GM12891 (cell line): Measurements from ENCODE around the gene GRIN2D.

Experiments
- DNase-seq: peaks from one replicate; pipeline ENCODE4 v3.0.0; 2011; ENCODE audit warnings: low spot score; ENCODE audit not compliant: insufficient read length
- FAIRE-seq: peaks from 2 replicates; lab custom pipeline; 2011; peaks lifted over from hg19 to GRCh38; lab: Jason Lieb, UNC
- PAX5 ChIP-seq: IDR thresholded peaks from 2 replicates; pipeline ENCODE4 v1.6.1; 2011; ENCODE audit warnings: low read length, moderate library complexity, mild to moderate bottlenecking; ENCODE audit not compliant: insufficient read depth, severe bottlenecking
- POLR2A ChIP-seq: IDR thresholded peaks from 2 replicates; pipeline ENCODE4 v1.6.1; 2011; ENCODE audit warnings: low read depth, low read length, control low read depth
- POLR2AphosphoS5 ChIP-seq: IDR thresholded peaks from 2 replicates; pipeline ENCODE4 v1.6.1; 2011; ENCODE audit warnings: low read depth, low read length, control low read depth
- POU2F2 ChIP-seq: IDR thresholded peaks from 2 replicates; pipeline ENCODE4 v1.6.1; 2011; ENCODE audit warnings: low read depth, mild to moderate bottlenecking, control low read depth, low read length, moderate library complexity
- SPI1 ChIP-seq: IDR thresholded peaks from 2 replicates; pipeline ENCODE4 v1.6.1; 2011; ENCODE audit warnings: low read depth, low read length, control low read depth
- TAF1 ChIP-seq: IDR thresholded peaks from 2 replicates; pipeline ENCODE4 v1.6.1; 2011; ENCODE audit warnings: low read depth, low read length, control low read depth

GRIN2D gene

DNA sequence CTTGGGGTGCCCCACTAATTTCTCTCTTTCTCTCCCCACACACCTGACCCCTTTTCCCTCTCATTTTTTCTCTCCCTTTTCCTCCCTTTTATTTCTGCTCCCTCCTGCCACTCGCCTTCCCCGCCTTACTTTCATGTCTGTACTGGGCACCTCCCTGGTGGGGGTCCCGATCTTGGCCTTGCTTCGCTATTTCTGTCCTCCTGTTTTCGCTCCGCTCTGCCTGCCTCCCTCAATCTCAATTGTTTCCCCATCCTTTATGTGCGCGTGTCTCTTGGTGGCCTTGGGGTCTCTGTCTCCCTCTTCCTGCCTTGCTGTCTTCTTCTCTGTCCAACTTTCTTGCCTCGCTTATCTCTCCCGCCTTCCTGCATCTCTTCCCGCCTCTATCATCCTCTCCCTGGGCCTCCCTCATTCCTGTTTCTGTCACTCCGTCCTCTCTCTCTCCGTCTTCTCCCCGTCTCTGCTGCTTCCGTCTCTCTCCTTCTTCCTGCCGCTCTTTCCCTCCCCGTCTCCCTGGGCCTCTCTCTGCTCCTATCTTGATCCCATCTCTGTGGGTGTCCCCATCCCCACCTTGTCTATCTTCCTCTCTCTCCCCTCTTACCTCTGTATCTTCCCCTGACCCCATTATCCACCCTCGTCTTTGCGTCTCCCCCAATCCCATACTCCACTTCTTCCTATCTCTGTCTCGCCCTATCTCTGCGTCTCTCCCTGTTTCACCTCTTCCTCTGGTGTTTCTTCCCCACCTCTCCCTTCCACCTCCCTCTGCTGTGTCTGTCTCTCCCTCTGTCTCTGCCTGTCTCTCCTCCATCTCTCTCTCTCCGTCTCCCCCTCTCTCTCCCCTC, 4.0 kb downstream of the GRIN2D start:
- peak; percentile 47 for FAIRE-seq
- TF ChIP-seq POU2F2 (no peak), POLR2AphosphoS5 (no peak), SPI1 (no peak), TAF1 (no peak), POLR2A (no peak), PAX5 (no peak)
- no peak for DNase-seq

DNA sequence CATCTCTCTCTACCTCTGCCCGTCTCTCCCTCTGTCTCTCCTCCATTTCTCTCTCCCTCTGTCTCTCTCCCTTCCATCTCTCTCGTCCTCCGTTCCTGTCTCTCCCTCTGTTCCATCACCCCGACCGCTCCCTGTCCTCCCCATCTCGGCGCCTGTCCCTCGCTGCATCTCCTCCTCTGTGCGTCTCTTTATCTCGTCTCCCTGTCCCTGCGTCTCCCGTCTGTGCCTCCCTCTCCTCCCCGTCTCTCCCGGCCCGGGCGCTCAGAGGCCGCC, 4.6 kb downstream of the GRIN2D start:
- no peak for DNase-seq
- peak; percentile 5; the same call in 1 of the 2 replicates for TF ChIP-seq POLR2AphosphoS5
- no peak for TF ChIP-seq POLR2A
- no peak for TF ChIP-seq SPI1
- TF ChIP-seq POU2F2, result no peak
- no peak for TF ChIP-seq TAF1

DNA sequence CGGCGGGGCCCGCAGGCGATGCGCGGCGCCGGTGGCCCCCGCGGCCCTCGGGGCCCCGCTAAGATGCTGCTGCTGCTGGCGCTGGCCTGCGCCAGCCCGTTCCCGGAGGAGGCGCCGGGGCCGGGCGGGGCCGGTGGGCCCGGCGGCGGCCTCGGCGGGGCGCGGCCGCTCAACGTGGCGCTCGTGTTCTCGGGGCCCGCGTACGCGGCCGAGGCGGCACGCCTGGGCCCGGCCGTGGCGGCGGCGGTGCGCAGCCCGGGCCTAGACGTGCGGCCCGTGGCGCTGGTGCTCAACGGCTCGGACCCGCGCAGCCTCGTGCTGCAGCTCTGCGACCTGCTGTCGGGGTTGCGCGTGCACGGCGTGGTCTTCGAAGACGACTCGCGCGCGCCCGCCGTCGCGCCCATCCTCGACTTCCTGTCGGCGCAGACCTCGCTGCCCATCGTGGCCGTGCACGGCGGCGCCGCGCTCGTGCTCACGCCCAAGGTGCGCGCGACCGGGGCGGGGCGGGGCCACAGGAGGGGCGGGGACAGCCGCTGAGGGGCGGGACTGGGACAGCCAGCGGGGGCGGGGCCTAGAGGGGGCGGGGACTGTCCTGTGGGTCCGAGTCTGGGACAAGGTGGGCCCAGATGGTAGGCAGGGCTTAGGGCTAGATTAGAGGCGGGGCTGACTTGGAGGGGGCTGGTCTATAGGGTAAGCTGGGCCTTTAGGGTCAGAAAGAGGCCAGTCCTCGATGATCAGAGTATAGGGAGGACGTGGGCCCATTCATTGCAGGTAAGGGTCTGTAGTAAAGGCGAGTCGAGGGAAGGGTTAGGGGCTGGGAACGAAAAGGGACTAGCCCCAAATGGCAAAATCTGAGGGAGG, 5.1 kb downstream of the GRIN2D start:
- DNase-seq, result peak; percentile 85
- no peak for TF ChIP-seq SPI1
- no peak for TF ChIP-seq PAX5
- TF ChIP-seq TAF1, result 0 out of 2 replicates have a peak, but pooled peaks have one; percentile 19
- no peak for TF ChIP-seq POU2F2
- TF ChIP-seq POLR2A, result no peak
- TF ChIP-seq POLR2AphosphoS5, result peak; percentile 35; the same call in 1 of the 2 replicates
- FAIRE-seq, result peak; percentile 99

More for the DNA sequence above, 4.6 kb downstream of the GRIN2D start:
- FAIRE-seq, result no peak

DNA sequence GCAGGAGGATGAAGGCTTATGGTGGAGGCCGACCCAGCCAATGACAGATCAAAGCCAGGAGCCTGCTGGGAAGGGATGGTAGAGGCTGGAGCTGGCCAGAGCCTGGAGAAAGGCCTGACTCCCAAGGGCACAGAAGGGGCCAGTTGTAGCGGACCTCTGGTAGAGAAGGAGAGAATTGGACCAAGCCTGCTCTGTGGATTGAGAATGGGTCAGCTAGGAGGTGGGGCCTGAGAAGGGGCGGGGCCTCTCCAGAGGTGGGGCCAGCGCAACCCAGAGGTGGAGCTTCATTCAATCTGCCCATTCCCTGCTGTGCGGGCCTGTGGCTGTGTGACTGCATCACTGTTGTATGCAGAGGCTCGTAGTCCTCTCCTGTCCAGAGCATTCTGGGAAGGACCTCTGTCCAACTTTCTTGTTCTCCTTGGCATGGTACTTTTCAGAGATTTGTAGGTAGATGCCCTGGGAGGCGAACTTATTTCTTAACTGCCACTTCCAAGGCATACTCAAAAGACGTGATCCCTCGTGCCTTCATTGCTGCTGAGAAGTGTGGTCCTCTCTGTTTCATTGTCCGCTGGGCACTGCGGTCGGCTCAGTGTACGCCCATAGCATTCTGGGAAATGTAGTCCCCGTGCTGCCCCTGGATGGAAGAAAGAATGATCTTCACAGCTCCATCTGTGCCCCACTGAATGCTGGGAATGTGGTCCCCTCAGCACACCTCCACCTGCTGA, 6.7 kb downstream of the GRIN2D start:
- DNase-seq (no peak), FAIRE-seq (no peak)
- TF ChIP-seq TAF1, result no peak
- TF ChIP-seq POLR2A, result no peak

DNA sequence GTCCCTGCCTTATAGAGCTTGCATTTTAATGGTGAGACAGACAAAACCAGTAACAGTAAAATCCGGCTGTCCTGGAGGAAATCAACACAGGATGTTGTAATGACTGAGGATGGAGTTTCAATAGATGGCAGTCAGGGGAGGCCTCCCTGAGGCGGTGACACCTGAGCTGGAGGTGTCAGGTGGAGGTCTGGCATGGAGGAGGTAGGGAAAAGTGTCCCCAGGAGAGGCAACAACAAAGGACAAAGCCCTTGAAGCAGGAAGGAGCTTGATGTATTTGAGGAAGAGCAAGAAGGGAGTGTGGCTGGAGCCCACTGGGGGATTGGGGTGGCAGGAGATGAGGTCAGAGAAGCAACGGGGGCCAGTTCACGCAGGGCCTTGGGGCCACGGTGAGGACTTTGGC, 7.8 kb downstream of the GRIN2D start:
- no peak for TF ChIP-seq SPI1
- DNase-seq, result no peak
- FAIRE-seq, result no peak

DNA sequence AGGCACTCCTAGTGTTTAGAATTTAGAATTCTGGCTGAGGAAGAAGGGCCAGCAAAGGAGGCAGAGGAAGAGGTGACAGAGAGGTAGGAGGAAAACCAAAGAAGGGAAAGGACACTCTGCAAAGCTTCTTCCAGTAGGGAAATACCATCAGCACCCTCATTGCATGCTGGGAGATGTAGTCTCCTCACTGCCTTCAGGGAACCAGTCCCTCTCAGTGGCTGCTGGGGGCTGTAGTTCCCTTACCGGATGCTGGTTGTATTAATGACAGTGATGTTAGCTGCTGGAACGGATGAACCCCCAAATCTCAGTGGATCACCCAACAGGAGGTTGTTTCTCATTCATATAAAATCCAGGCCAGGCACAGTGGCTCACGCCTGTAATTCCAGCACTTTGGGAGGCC, 10.1 kb downstream of the GRIN2D start:
- peak; percentile 74 for DNase-seq
- peak; percentile 90 for FAIRE-seq
- TF ChIP-seq POLR2AphosphoS5, result no peak
- TF ChIP-seq POU2F2, result 0 out of 2 replicates have a peak, but pooled peaks have one; percentile 32

DNA sequence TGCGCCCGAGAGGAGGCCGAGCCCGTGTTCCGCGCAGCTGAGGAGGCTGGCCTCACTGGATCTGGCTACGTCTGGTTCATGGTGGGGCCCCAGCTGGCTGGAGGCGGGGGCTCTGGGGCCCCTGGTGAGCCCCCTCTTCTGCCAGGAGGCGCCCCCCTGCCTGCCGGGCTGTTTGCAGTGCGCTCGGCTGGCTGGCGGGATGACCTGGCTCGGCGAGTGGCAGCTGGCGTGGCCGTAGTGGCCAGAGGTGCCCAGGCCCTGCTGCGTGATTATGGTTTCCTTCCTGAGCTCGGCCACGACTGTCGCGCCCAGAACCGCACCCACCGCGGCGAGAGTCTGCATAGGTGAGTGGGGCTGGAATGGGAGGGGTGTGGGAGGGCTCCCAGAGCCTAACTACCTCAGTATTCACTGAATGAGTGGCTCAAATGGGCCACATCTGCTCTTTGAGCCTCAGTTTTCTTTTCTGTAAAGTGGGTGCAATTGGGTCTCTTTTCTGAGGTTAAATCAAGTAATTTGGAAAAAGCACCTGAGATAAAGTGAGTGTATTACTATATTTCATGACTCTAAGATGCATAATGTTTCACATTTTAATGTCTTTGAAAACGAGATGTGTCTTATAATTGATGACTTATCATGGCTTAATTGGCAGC, 11.7 kb downstream of the GRIN2D start:
- no peak for TF ChIP-seq POU2F2
- TF ChIP-seq SPI1, result no peak
- no peak for TF ChIP-seq POLR2A
- FAIRE-seq (no peak), DNase-seq (no peak)

DNA sequence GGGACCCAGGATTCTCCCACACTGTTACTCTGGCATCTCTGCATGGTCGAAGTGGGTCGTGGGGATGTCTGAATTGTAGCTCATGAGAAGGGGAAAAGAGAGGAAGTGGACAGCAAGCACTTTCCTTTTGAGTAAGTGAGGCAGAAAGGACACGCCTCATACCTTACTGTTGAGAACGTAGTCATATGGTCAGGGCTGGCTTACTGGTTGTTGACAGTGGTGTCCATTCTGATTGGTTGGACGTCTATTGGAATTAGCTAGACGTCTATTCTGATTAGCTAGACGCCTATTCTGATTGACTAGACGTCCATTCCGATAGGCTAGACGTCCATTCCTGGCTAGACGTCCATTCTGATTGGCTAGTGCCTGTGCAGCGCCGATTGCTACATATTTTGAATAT, 12.4 kb downstream of the GRIN2D start:
- DNase-seq (no peak), FAIRE-seq (peak; percentile 82)
- no peak for TF ChIP-seq POU2F2
- no peak for TF ChIP-seq PAX5
- TF ChIP-seq SPI1, result peak; percentile 95
- TF ChIP-seq POLR2AphosphoS5, result no peak

DNA sequence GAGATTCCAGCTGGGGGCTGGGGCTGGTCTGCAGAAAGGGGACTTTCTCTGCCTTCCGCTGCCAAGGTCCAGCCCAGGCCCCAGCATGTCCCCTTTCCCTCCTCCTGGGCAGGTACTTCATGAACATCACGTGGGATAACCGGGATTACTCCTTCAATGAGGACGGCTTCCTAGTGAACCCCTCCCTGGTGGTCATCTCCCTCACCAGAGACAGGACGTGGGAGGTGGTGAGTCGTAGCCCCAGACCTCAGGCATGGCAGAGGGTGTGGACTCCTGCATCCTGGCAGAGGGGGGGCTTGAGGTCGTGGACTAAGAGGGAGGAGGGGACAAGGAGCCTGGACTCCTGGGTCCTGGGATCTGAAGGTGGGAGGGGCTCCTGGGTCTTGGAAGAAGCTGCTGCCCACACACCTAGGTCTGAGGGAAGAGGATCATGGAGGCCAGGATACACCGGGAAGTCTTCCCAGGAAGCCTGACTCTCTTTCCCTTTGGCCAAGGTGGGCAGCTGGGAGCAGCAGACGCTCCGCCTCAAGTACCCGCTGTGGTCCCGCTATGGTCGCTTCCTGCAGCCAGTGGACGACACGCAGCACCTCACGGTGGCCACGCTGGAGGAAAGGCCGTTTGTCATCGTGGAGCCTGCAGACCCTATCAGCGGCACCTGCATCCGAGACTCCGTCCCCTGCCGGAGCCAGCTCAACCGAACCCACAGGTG, 20.6 kb downstream of the GRIN2D start:
- no peak for TF ChIP-seq POLR2AphosphoS5
- no peak for TF ChIP-seq TAF1
- no peak for TF ChIP-seq PAX5
- no peak for DNase-seq
- no peak for FAIRE-seq
